K562 (cell line): ENCODE results near the gene RBM20. TPM values are rescaled to one million over a fixed set of nuclear protein-coding genes. Genes with fewer than 3 reads are reported as not detected.

Experiments
- ATAC-seq: fragments of 200-7000 bp; cut with Tn5 transposase; 3 replicates; pipeline ENCODE4 v1.9.1; 2020; ENCODE audit warnings: moderate library complexity
- BruUV-seq: library from RNA; stranded (reverse); fragments of 400-500 nt; replicated peaks from 2 replicates; lab custom pipeline; 2021; lab: Mats Ljungman, UMichigan
- CTCF ChIA-PET: fragments of 300-600 bp; formaldehyde crosslinking; extraction: SDS; loops from one replicate; lab custom pipeline; 2021; ENCODE audit warnings: low intra/inter-chr PET ratio; lab: Yijun Ruan, JAX
- POLR2A ChIA-PET: fragments of 300-600, 350-650 bp; sonication (Branson Sonifier 250); formaldehyde crosslinking; extraction: SDS; loops from one replicate; lab custom pipeline; 2021; ENCODE audit warnings: antibody characterized with exemption, inconsistent platforms; lab: Yijun Ruan, JAX
- DNase-seq, 4 experiments: peaks; one replicate each; pipeline versions ENCODE4 v3.0.0 to v3.0.0-alpha.2; 2011 to 2018; ENCODE audit warnings: low spot score in 3 of 4, mixed read lengths in 3 of 4; ENCODE audit errors: extremely low read depth in 1 of 4
- FAIRE-seq: peaks from 2 replicates; lab custom pipeline; 2011; peaks lifted over from hg19 to GRCh38; lab: Jason Lieb, UNC
- H2AFZ ChIP-seq: 2 replicates; pipeline ENCODE4 v1.6.0; 2011; ENCODE audit warnings: low read depth, low read length, control low read depth, inconsistent platforms
- H3K27ac ChIP-seq: fragments of 200-600 bp; 3 replicates; pipeline ENCODE4 v1.8.0; 2011; ENCODE audit warnings: low read depth, mild to moderate bottlenecking, control low read depth, inconsistent platforms, low read length, moderate library complexity, mixed read lengths; ENCODE audit errors: extremely low read depth
- H3K27me3 ChIP-seq, 2 experiments: fragments of 300-600 bp in 1 of 2; 2 replicates in 1 of 2; 3 replicates in 1 of 2; pipeline versions ENCODE4 v1.6.0 to v1.8.0; 2011; ENCODE audit warnings: inconsistent platforms in 2 of 2, low read length in 2 of 2, mild to moderate bottlenecking in 1 of 2, mixed read lengths in 1 of 2, moderate library complexity in 1 of 2; ENCODE audit not compliant: control insufficient read depth in 2 of 2, insufficient read depth in 2 of 2
- H3K36me3 ChIP-seq: fragments of 300-600 bp; 3 replicates; pipeline ENCODE4 v1.8.0; 2011; ENCODE audit warnings: mild to moderate bottlenecking, low read length, inconsistent platforms; ENCODE audit not compliant: control insufficient read depth, insufficient read depth
- H3K4me1 ChIP-seq, 2 experiments: fragments of 200-600 bp in 1 of 2; replicated peaks in 1 of 2; 2 replicates in 1 of 2; 3 replicates in 1 of 2; pipeline versions ENCODE4 v1.5.1 to v1.8.0; 2011; ENCODE audit warnings: inconsistent platforms in 2 of 2, low read length in 2 of 2, mild to moderate bottlenecking in 1 of 2, mixed read lengths in 1 of 2, moderate library complexity in 1 of 2; ENCODE audit not compliant: control insufficient read depth in 2 of 2, insufficient read depth in 2 of 2
- H3K4me2 ChIP-seq: 2 replicates; pipeline ENCODE4 v1.6.1; 2011; ENCODE audit warnings: low read length, control low read depth, inconsistent platforms, mixed read lengths; ENCODE audit not compliant: insufficient read depth
- H3K4me3 ChIP-seq: fragments of 200-600 bp; sonication (generic), shearing (Covaris generic); 2 replicates; pipeline ENCODE4 v1.5.1; 2016; ENCODE audit warnings: control low read depth, inconsistent platforms
- H3K79me2 ChIP-seq: fragments of 200-600 bp; 3 replicates; pipeline ENCODE4 v1.8.0; 2011; ENCODE audit warnings: low read length, inconsistent platforms; ENCODE audit not compliant: control insufficient read depth, insufficient read depth
- H3K9ac ChIP-seq, 2 experiments: 2 replicates each; pipeline versions ENCODE4 v1.6.0 to v1.6.1; 2011; ENCODE audit warnings: low read depth in 2 of 2, low read length in 2 of 2, control low read depth in 1 of 2, inconsistent platforms in 1 of 2, mild to moderate bottlenecking in 1 of 2, mixed read lengths in 1 of 2; ENCODE audit not compliant: insufficient read depth in 1 of 2
- H3K9me1 ChIP-seq: one replicate; pipeline ENCODE4 v1.6.0; 2011; ENCODE audit warnings: inconsistent platforms, mild to moderate bottlenecking, low read length, moderate library complexity; ENCODE audit not compliant: control insufficient read depth, insufficient read depth
- H3K9me3 ChIP-seq: replicated peaks from 2 replicates; pipeline ENCODE4 v1.5.1; 2011; ENCODE audit warnings: low read depth, low read length, inconsistent platforms; ENCODE audit not compliant: control insufficient read depth, insufficient read depth
- H4K20me1 ChIP-seq: replicated peaks from 2 replicates; pipeline ENCODE4 v1.6.1; 2011; ENCODE audit warnings: low read length, inconsistent platforms, mixed read lengths; ENCODE audit not compliant: control insufficient read depth, insufficient read depth
- BCOR ChIP-seq: fragments of 450-650 bp; IDR thresholded peaks from 2 replicates; pipeline ENCODE4 v1.6.1; 2016
- CBX8 ChIP-seq: fragments of 200-600 bp; sonication (generic); IDR thresholded peaks from 2 replicates; pipeline ENCODE4 v1.6.1; 2012; ENCODE audit warnings: borderline replicate concordance, mixed run types, low read depth, mild to moderate bottlenecking, moderate library complexity, mixed read lengths, low read length, control low read depth, inconsistent platforms; ENCODE audit not compliant: poor library complexity, severe bottlenecking; ENCODE audit errors: extremely low read depth
- RBM25 ChIP-seq: fragments of 200-400 bp; formaldehyde crosslinking; IDR thresholded peaks from 2 replicates; pipeline ENCODE4 v1.6.1; 2018; ENCODE audit warnings: low read length, low read depth, moderate library complexity; ENCODE audit not compliant: severe bottlenecking
- ZFP36 ChIP-seq: fragments of 150-350 bp; IDR thresholded peaks from 2 replicates; pipeline ENCODE4 v1.6.1; 2018; ENCODE audit warnings: low read length, low read depth; ENCODE audit not compliant: partially characterized antibody
- WGBS: fragments of 100-300 bp; shearing (Covaris generic); methylation state at CpG from one replicate; pipeline ENCODE4 v1.1.6; 2016; ENCODE audit warnings: low coverage, mixed read lengths; ENCODE audit not compliant: insufficient coverage; ENCODE audit errors: missing lambda C conversion rate; 5-methylcytosine and 5-hydroxymethylcytosine counted together
- in situ Hi-C: fragments of 300-500 bp; cut with MboI; formaldehyde crosslinking; loops from 4 replicates; pipeline ENCODE4 v1.15.0; 2018; ENCODE audit warnings: inconsistent platforms, mixed read lengths
- intact Hi-C: fragments of 100-400 bp; cut with micrococcal nuclease; formaldehyde crosslinking; loops from 2 replicates; pipeline ENCODE4 v1.14.2; 2022
- polyA plus RNA-seq, 8 experiments: library from polyadenylated mRNA; depleted of rRNA in 4 of 8; stranded (reverse) in 5 of 8; unstranded in 3 of 8; fragments of >200 nt; fragmentation: Nextera tagmentation in 2 of 8; fragmentation: Illumina TruSeq in 1 of 8; extraction: Ambion mirVana in 2 of 8; extraction: Trizol in 1 of 8; gene quantifications; 2 replicates each; pipeline versions ENCODE4 v1.2.1 to v1.2.3, GENCODE V29; 2011 to 2014; ENCODE audit warnings: inconsistent platforms in 1 of 8, missing spikeins in 1 of 8
- total RNA-seq, 7 experiments: library from RNA; depleted of rRNA in 6 of 7; stranded (reverse); fragments of >200 nt in 6 of 7; fragmentation: Illumina TruSeq in 2 of 7; extraction: Trizol in 2 of 7; gene quantifications; 2 replicates each; pipeline versions ENCODE4 v1.2.1 to v1.2.3, GENCODE V29; 2011 to 2021; ENCODE audit warnings: low replicate concordance in 1 of 7
- TF ChIP-seq, protein P1 (sequence below): fragments of 450-650 bp; IDR thresholded peaks from 2 replicates; pipeline ENCODE4 v1.6.1; 2017; ENCODE audit warnings: antibody characterized with exemption

Gene RBM20
- total and polyA plus RNA-seq, 9 of the 15 experiments (the other 6 are each of a cell fraction or from before 2014, with no cell fraction given): 0.63 to 5.7 (median 3.2) TPM

DNA sequence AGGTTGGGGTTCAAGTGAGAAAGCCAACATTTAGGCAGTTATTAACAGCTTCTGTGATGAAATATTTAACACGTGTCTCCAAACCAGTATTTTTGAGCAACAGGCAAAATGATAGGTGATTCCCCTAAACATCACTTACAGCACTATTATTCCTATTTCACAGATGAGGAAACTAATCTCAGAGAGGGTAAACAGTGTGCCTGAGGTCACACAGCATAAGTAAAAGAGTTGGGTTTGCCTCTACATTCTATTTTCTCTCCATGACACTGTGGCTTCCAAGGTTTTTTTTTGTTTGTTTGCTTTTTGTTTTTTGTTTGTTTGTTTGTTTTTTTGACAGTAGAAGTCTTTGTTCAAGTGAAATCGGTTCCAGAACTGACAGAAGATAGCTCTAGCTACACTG, 184.4 kb downstream of the RBM20 start:
- 35% methylated on average over 2 of the region's 2 CpGs for WGBS
- no peak overlapping the region for H3K4me3 ChIP-seq
- FAIRE-seq (no peak), DNase-seq (no peak), ATAC-seq (no peak)
- H3K4me2 ChIP-seq: no peak overlapping the region
- CTCF ChIA-PET: no interaction called here
- H3K36me3 ChIP-seq: peaks cover 35% of the 10 kb centered on the region; the same call in 1 of the 3 replicates
- H3K4me1 ChIP-seq: no peaks in the 10 kb centered on the region; a peak in 2 of 5 replicates
- no peaks in the 10 kb centered on the region for H3K9me3 ChIP-seq
- in situ Hi-C loops (no loop called here), intact Hi-C loops (no loop called here)
- no peak overlapping the region for H2AFZ ChIP-seq
- no peak overlapping the region for H3K9ac ChIP-seq
- H3K27ac ChIP-seq: no peak overlapping the region
- no TSS peak for BruUV-seq
- no peaks in the 10 kb centered on the region for H3K79me2 ChIP-seq
- H4K20me1 ChIP-seq: no peaks in the 10 kb centered on the region
- no peaks in the 10 kb centered on the region for H3K27me3 ChIP-seq
- TF ChIP-seq, protein P1, sequence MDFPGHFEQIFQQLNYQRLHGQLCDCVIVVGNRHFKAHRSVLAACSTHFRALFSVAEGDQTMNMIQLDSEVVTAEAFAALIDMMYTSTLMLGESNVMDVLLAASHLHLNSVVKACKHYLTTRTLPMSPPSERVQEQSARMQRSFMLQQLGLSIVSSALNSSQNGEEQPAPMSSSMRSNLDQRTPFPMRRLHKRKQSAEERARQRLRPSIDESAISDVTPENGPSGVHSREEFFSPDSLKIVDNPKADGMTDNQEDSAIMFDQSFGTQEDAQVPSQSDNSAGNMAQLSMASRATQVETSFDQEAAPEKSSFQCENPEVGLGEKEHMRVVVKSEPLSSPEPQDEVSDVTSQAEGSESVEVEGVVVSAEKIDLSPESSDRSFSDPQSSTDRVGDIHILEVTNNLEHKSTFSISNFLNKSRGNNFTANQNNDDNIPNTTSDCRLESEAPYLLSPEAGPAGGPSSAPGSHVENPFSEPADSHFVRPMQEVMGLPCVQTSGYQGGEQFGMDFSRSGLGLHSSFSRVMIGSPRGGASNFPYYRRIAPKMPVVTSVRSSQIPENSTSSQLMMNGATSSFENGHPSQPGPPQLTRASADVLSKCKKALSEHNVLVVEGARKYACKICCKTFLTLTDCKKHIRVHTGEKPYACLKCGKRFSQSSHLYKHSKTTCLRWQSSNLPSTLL: no peak
- TF ChIP-seq BCOR: 0 out of 2 replicates have a peak, but pooled peaks have one; percentile 16
- peak; percentile 49 for TF ChIP-seq ZFP36
- peak; percentile 54 for TF ChIP-seq RBM25
- no peak for TF ChIP-seq CBX8
- POLR2A ChIA-PET: interaction anchor here (1.0 kb wide), 1 partner anchor 8 kb away, joined by 3 read pairs; no protein-coding TSS in a partner anchor
- H3K9me1 ChIP-seq: no peaks in the 10 kb centered on the region
